Kidney (tissue), 14 donors: ENCODE results near the gene GPATCH2L. TPM values are rescaled to one million over a fixed set of nuclear protein-coding genes. Genes with fewer than 3 reads are reported as not detected.

Experiments used
- DNase-seq, 5 donors: peaks; one replicate each; pipeline ENCODE4 v3.0.0-alpha.2; 2013 to 2020
- FAIRE-seq: peaks from 2 replicates; lab custom pipeline; 2012; peaks lifted over from hg19 to GRCh38; lab: Jason Lieb, UNC
- H3K27ac ChIP-seq, 2 donors: one replicate each; pipeline ENCODE4 v1.7.0; 2013; ENCODE audit warnings: low read depth in 2 of 2, low read length in 2 of 2, inconsistent platforms in 1 of 2
- H3K27me3 ChIP-seq: one replicate; pipeline ENCODE4 v1.7.1; 2013; ENCODE audit warnings: low read length, inconsistent platforms; ENCODE audit not compliant: control insufficient read depth, insufficient read depth
- H3K36me3 ChIP-seq, 3 donors: one replicate each; pipeline versions ENCODE4 v1.7.0 to v1.7.1; 2013; ENCODE audit warnings: low read length in 3 of 3, control low read depth in 1 of 3, inconsistent platforms in 1 of 3; ENCODE audit not compliant: insufficient read depth in 3 of 3, control insufficient read depth in 2 of 3
- H3K4me1 ChIP-seq, 3 donors: one replicate each; pipeline versions ENCODE4 v1.7.0 to v1.7.1; 2013; ENCODE audit warnings: low read length in 3 of 3, inconsistent platforms in 1 of 3, low read depth in 1 of 3; ENCODE audit not compliant: control insufficient read depth in 2 of 3, insufficient read depth in 2 of 3
- H3K4me3 ChIP-seq, 3 donors: one replicate each; pipeline versions ENCODE4 v1.7.0 to v1.8.1; 2013; ENCODE audit warnings: low read length in 3 of 3, control low read depth in 1 of 3, inconsistent platforms in 1 of 3
- H3K9ac ChIP-seq, 3 donors: one replicate each; pipeline versions ENCODE4 v1.7.0 to v1.7.1; 2013; ENCODE audit warnings: low read length in 3 of 3, control low read depth in 1 of 3, inconsistent platforms in 1 of 3
- H3K9me3 ChIP-seq, 3 donors: one replicate each; pipeline versions ENCODE4 v1.7.0 to v1.7.1; 2013; ENCODE audit warnings: low read length in 3 of 3, control low read depth in 1 of 3, inconsistent platforms in 1 of 3; ENCODE audit not compliant: control insufficient read depth in 2 of 3, insufficient read depth in 1 of 3
- CTCF ChIP-seq: IDR thresholded peaks from 3 replicates; pipeline ENCODE4 v1.5.1; 2012; ENCODE audit warnings: mild to moderate bottlenecking, moderate library complexity, borderline replicate concordance; ENCODE audit not compliant: insufficient read depth; ENCODE audit errors: extremely low read depth
- intact Hi-C: fragments of 100-400 bp; cut with DNase I; formaldehyde crosslinking; loops from one replicate; pipeline ENCODE4 v1.11.1; 2022
- polyA plus RNA-seq: library from polyadenylated mRNA; stranded (reverse); fragments of 350-450 nt; fragmentation: Illumina TruSeq; extraction: RNeasy Lipid Tissue Mini Kit (QIAGEN cat#74804); gene quantifications from one replicate; pipeline ENCODE4 v1.2.3, GENCODE V29; 2014; ENCODE audit warnings: low read depth, low replicate concordance; ENCODE audit not compliant: insufficient read depth
- total RNA-seq: library from RNA; stranded (reverse); fragmentation: NEBNext Ultra II Directional; extraction: Animal tissue kit (Norgen Biotek cat#: 25700); gene quantifications from one replicate; pipeline ENCODE4 v1.2.1, GENCODE V29; 2021
- donor health status: control.
- donor health status: control.
- donor health status: control.
- donor health status: control.
- donor health status: control.
- donor health status: DM: yes; HTN: yes; CAD: no.
- donor health status: Normal renal cell carcinoma (clear cell type).

GPATCH2L gene
- total and polyA plus RNA-seq, 2 donors from 2014 or later: 4.1 to 50.2 TPM

- Histone ChIP-seq H3K27ac (no peak overlapping the region), H3K9ac (no peak overlapping the region), H3K36me3 (no peaks in the 10 kb centered on the region), H3K4me1 (no peaks in the 10 kb centered on the region), H3K27me3 (no peaks in the 10 kb centered on the region), H3K4me3 (no peak overlapping the region), H3K9me3 (peaks cover 0 to 2% (median 2%) of the 10 kb centered on the region in 3 donors)
- intact Hi-C loops: no loop called here
- DNase-seq (no peak), FAIRE-seq (no peak)
- TF ChIP-seq CTCF: no peak
Measured at GRCh38 chr14:76218662-76219061, 66.9 kb downstream of the GPATCH2L start.

- intact Hi-C loops: no loop called here
- H3K36me3 ChIP-seq: no peaks in the 10 kb centered on the region
- no peak overlapping the region for H3K27ac ChIP-seq
- no peaks in the 10 kb centered on the region for H3K27me3 ChIP-seq
- H3K4me1 ChIP-seq: no peaks in the 10 kb centered on the region
- H3K9ac ChIP-seq: no peak overlapping the region
- FAIRE-seq: no peak
- no peak for DNase-seq
- no peak for TF ChIP-seq CTCF
- peaks cover 0 to 2% (median 0%) of the 10 kb centered on the region in 3 donors for H3K9me3 ChIP-seq
- no peak overlapping the region for H3K4me3 ChIP-seq
Measured at GRCh38 chr14:76219873-76220272, 68.2 kb downstream of the GPATCH2L start.

GRCh38 chr14:76227450-76228050 is 75.8 kb downstream of the GPATCH2L start:
- Histone ChIP-seq H3K4me1 (no peaks in the 10 kb centered on the region), H3K9ac (no peak overlapping the region), H3K9me3 (peaks cover 0 to 2% (median 0%) of the 10 kb centered on the region in 3 donors), H3K27me3 (no peaks in the 10 kb centered on the region), H3K4me3 (no peak overlapping the region), H3K27ac (no peak overlapping the region), H3K36me3 (no peaks in the 10 kb centered on the region)
- intact Hi-C loops: no loop called here
- no peak for FAIRE-seq
- no peak for TF ChIP-seq CTCF
- no peak for DNase-seq

GRCh38 chr14:76228138-76228537 is 76.4 kb downstream of the GPATCH2L start:
- H3K4me1 ChIP-seq: no peaks in the 10 kb centered on the region
- H3K9me3 ChIP-seq: peaks cover 0 to 2% (median 0%) of the 10 kb centered on the region in 3 donors
- DNase-seq (no peak), FAIRE-seq (no peak)
- H3K9ac ChIP-seq: no peak overlapping the region
- intact Hi-C loops: no loop called here
- H3K27me3 ChIP-seq: no peaks in the 10 kb centered on the region
- H3K4me3 ChIP-seq: no peak overlapping the region
- TF ChIP-seq CTCF: no peak
- H3K36me3 ChIP-seq: no peaks in the 10 kb centered on the region
- no peak overlapping the region for H3K27ac ChIP-seq
